SH-SY5Y (cell line): ENCODE results near the gene SERPINA3.

Experiments
- GATA2 ChIP-seq: IDR thresholded peaks from 2 replicates; pipeline ENCODE4 v1.6.1; 2011; ENCODE audit warnings: mild to moderate bottlenecking, low read depth, low read length
- GATA3 ChIP-seq: IDR thresholded peaks from 2 replicates; pipeline ENCODE4 v1.6.1; 2011; ENCODE audit warnings: low read depth, mild to moderate bottlenecking, low read length, moderate library complexity

- TF ChIP-seq GATA2 = no peak
- TF ChIP-seq GATA3 = no peak
These were observed 20.9 kb downstream of the SERPINA3 start for GRCh38 chr14:94633121-94633520.
